Neutrophil (primary cell): ENCODE data around the gene OR7G2.
"Not testable (repeated sequence)": the region's sequence is repeated elsewhere in the genome, so short reads cannot be mapped to it uniquely, and the experiment has no call there.

Source experiments
- H3K27ac ChIP-seq: fragments of 200-600 bp; sonication (generic); 2 replicates; pipeline ENCODE4 v1.5.1; 2016; ENCODE audit warnings: mild to moderate bottlenecking, moderate library complexity
- H3K27me3 ChIP-seq: fragments of 200-600 bp; sonication (generic); 2 replicates; pipeline ENCODE4 v1.6.0; 2016; ENCODE audit warnings: mild to moderate bottlenecking
- H3K36me3 ChIP-seq: fragments of 200-600 bp; sonication (generic); 2 replicates; pipeline ENCODE4 v1.5.1; 2017
- H3K4me1 ChIP-seq, 2 experiments: fragments of 200-600 bp in 1 of 2; sonication (generic) in 1 of 2; 1 replicate in 1 of 2; 2 replicates in 1 of 2; pipeline versions ENCODE4 v1.5.1 to v1.6.1; 2013 to 2016; ENCODE audit warnings: low read depth in 1 of 2, low read length in 1 of 2, mild to moderate bottlenecking in 1 of 2, moderate library complexity in 1 of 2; ENCODE audit not compliant: control insufficient read depth in 1 of 2, insufficient read depth in 1 of 2
- H3K4me3 ChIP-seq, 2 experiments: fragments of 200-600 bp in 1 of 2; sonication (generic) in 1 of 2; 1 replicate in 1 of 2; 2 replicates in 1 of 2; pipeline ENCODE4 v1.5.1; 2013 to 2016; ENCODE audit warnings: low read depth in 1 of 2, low read length in 1 of 2, mild to moderate bottlenecking in 1 of 2, moderate library complexity in 1 of 2
- H3K9me3 ChIP-seq: fragments of 200-600 bp; sonication (generic); 2 replicates; pipeline ENCODE4 v1.5.1; 2016
- TF ChIP-seq, protein P1 (sequence below): fragments of 200-600 bp; sonication (generic); IDR thresholded peaks from 2 replicates; pipeline ENCODE4 v1.5.1; 2016; ENCODE audit warnings: antibody characterized with exemption

OR7G2 gene

GRCh38 chr19:9060564-9061340 lies 46.5 kb downstream of the OR7G2 start:
- Histone ChIP-seq H3K9me3 (no peaks in the 10 kb centered on the region), H3K27me3 (no peaks in the 10 kb centered on the region), H3K4me3 (no peak overlapping the region), H3K36me3 (no peaks in the 10 kb centered on the region), H3K27ac (no peak overlapping the region), H3K4me1 (no peaks in the 10 kb centered on the region)
- TF ChIP-seq, protein P1, sequence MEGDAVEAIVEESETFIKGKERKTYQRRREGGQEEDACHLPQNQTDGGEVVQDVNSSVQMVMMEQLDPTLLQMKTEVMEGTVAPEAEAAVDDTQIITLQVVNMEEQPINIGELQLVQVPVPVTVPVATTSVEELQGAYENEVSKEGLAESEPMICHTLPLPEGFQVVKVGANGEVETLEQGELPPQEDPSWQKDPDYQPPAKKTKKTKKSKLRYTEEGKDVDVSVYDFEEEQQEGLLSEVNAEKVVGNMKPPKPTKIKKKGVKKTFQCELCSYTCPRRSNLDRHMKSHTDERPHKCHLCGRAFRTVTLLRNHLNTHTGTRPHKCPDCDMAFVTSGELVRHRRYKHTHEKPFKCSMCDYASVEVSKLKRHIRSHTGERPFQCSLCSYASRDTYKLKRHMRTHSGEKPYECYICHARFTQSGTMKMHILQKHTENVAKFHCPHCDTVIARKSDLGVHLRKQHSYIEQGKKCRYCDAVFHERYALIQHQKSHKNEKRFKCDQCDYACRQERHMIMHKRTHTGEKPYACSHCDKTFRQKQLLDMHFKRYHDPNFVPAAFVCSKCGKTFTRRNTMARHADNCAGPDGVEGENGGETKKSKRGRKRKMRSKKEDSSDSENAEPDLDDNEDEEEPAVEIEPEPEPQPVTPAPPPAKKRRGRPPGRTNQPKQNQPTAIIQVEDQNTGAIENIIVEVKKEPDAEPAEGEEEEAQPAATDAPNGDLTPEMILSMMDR = no peak

DNA sequence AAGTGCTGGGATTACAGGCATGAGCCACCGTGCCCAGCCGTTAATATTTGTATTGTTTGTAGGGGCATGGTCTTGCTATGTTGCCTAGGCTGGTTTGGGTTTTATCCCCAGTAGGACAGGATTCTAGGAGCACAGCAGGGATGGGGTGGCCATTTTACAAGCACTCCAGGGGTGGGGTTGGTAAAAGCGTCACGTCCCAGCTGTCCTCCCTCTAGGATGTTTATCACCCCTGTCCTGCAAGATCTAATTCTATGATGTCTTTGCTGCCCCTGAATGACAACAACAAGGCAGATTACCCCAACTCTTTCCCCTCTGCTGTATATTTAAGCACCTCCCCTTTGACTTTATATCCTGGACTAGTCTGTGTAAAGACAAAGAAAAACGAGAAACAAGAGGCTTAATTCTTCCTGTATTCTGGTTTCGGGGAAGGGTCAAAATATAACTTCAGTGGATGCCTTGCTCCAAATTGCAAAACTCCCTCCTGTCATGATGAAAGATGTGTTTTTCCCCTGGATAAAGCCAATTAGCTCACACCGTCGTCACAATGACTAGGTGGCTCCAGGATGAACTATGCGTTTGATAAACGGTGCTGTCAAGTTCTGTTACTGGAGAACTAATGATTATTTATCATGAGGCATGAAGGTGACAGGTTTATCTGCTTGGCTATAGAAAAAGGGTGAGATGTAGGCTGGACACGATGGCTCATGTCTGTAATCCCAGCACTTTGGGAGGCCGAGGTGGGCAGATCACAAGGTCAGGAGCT lies 48.2 kb downstream of the OR7G2 start:
- no peak overlapping the region for H3K27ac ChIP-seq
- H3K4me1 ChIP-seq = no peaks in the 10 kb centered on the region
- H3K4me3 ChIP-seq = no peak overlapping the region
- H3K36me3 ChIP-seq = no peaks in the 10 kb centered on the region
- TF ChIP-seq, protein P1 = no peak
- H3K27me3 ChIP-seq = no peaks in the 10 kb centered on the region
- no peaks in the 10 kb centered on the region for H3K9me3 ChIP-seq

- H3K4me3 ChIP-seq = no peak overlapping the region
- H3K27me3 ChIP-seq = no peaks in the 10 kb centered on the region
- H3K36me3 ChIP-seq = no peaks in the 10 kb centered on the region
- H3K27ac ChIP-seq = no peak overlapping the region
- TF ChIP-seq, protein P1 = no peak
- no peaks in the 10 kb centered on the region for H3K9me3 ChIP-seq
- no peaks in the 10 kb centered on the region for H3K4me1 ChIP-seq
Observed at GRCh38 chr19:9057505-9058258, 49.6 kb downstream of the OR7G2 start.

DNA sequence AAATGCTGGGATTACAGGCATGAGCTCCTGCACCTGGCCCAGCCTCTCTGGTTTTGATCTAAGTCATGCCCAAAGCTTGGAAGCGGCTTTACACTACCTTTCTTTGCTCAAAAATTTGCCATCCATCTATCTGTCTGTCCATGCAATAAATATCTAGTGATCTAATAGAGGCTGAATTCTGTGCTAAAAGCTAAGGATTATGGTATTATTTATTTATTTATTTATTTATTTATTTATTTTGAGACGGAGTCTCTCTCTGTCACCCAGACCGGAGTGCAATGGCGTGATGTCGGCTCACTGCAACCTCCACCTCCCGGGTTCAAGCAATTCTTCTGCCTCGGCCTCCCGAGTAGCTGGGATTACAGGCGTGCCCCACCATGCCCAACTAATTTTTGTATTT lies 51.1 kb downstream of the OR7G2 start:
- not testable (repeated sequence) for H3K9me3 ChIP-seq, H3K4me3 ChIP-seq

GRCh38 chr19:9054765-9055164 lies 52.5 kb downstream of the OR7G2 start:
- Histone ChIP-seq H3K9me3 (no peaks in the 10 kb centered on the region), H3K36me3 (no peaks in the 10 kb centered on the region), H3K27ac (no peak overlapping the region), H3K27me3 (no peaks in the 10 kb centered on the region), H3K4me1 (no peaks in the 10 kb centered on the region), H3K4me3 (no peak overlapping the region)
- TF ChIP-seq, protein P1 = no peak

More for the DNA sequence above, 51.1 kb downstream of the OR7G2 start:
- H3K36me3 ChIP-seq, H3K27me3 ChIP-seq, H3K4me1 ChIP-seq, H3K27ac ChIP-seq: not testable (repeated sequence)
